ENCODE data around the gene DCLRE1C. TPM values are rescaled to one million over a fixed set of nuclear protein-coding genes. Genes with fewer than 3 reads are reported as not detected.

DCLRE1C gene
- total RNA-seq, 1 donor from 2014 or later = 21.0 TPM

- intact Hi-C loops (cut with micrococcal nuclease) = no loop called here
- no peaks in the 10 kb centered on the region for H3K27me3 Mint-ChIP-seq
- peaks cover 2% of the 10 kb centered on the region for H3K4me1 Mint-ChIP-seq
- no peak overlapping the region for H3K4me3 Mint-ChIP-seq
- no peak for DNase-seq
- H3K27ac Mint-ChIP-seq = no peak overlapping the region
- no peaks in the 10 kb centered on the region for H3K9me3 Mint-ChIP-seq
- peaks cover 47% of the 10 kb centered on the region for H3K36me3 Mint-ChIP-seq (ENCODE audit: low read depth)
Measured at GRCh38 chr10:14860791-14861190, 93.1 kb downstream of the DCLRE1C start.

GRCh38 chr10:14859775-14860174, 94.1 kb downstream of the DCLRE1C start:
- H3K27me3 Mint-ChIP-seq = no peaks in the 10 kb centered on the region
- no peaks in the 10 kb centered on the region for H3K9me3 Mint-ChIP-seq
- no peak overlapping the region for H3K4me3 Mint-ChIP-seq
- intact Hi-C loops (cut with micrococcal nuclease) = no loop called here
- DNase-seq = no peak
- H3K27ac Mint-ChIP-seq = no peak overlapping the region
- no peaks in the 10 kb centered on the region for H3K4me1 Mint-ChIP-seq
- H3K36me3 Mint-ChIP-seq (ENCODE audit: low read depth) = peaks cover 46% of the 10 kb centered on the region

- intact Hi-C loops (cut with micrococcal nuclease) = no loop called here
- no peaks in the 10 kb centered on the region for H3K4me1 Mint-ChIP-seq
- no peaks in the 10 kb centered on the region for H3K27me3 Mint-ChIP-seq
- no peak for DNase-seq
- H3K27ac Mint-ChIP-seq = no peak overlapping the region
- H3K4me3 Mint-ChIP-seq = no peak overlapping the region
- peaks cover 46% of the 10 kb centered on the region for H3K36me3 Mint-ChIP-seq (ENCODE audit: low read depth)
- H3K9me3 Mint-ChIP-seq = no peaks in the 10 kb centered on the region
Measured at GRCh38 chr10:14859043-14859442, 94.9 kb downstream of the DCLRE1C start.

- Mint-ChIP-seq H3K4me1 (no peaks in the 10 kb centered on the region), H3K27me3 (no peaks in the 10 kb centered on the region), H3K27ac (peak overlapping the region; percentile 16), H3K36me3 (ENCODE audit: low read depth) (peaks cover 45% of the 10 kb centered on the region), H3K4me3 (no peak overlapping the region), H3K9me3 (no peaks in the 10 kb centered on the region)
- intact Hi-C loops (cut with micrococcal nuclease) = no loop called here
- DNase-seq = no peak
Measured at GRCh38 chr10:14858338-14858960, 95.4 kb downstream of the DCLRE1C start.

- DNase-seq = no peak
- H3K4me1 Mint-ChIP-seq = no peaks in the 10 kb centered on the region
- no peaks in the 10 kb centered on the region for H3K9me3 Mint-ChIP-seq
- peaks cover 52% of the 10 kb centered on the region for H3K36me3 Mint-ChIP-seq (ENCODE audit: low read depth)
- intact Hi-C loops (cut with micrococcal nuclease) = no loop called here
- H3K27ac Mint-ChIP-seq = no peak overlapping the region
- no peaks in the 10 kb centered on the region for H3K27me3 Mint-ChIP-seq
- H3K4me3 Mint-ChIP-seq = no peak overlapping the region
Measured at GRCh38 chr10:14855453-14855852, 98.4 kb downstream of the DCLRE1C start.

GRCh38 chr10:14852236-14852635, 101.7 kb downstream of the DCLRE1C start:
- Mint-ChIP-seq H3K4me1 (peaks cover 2% of the 10 kb centered on the region), H3K36me3 (ENCODE audit: low read depth) (peaks cover 44% of the 10 kb centered on the region), H3K27ac (no peak overlapping the region)

More at GRCh38 chr10:14852236-14852635, 101.7 kb downstream of the DCLRE1C start:
- Mint-ChIP-seq H3K9me3 (no peaks in the 10 kb centered on the region), H3K4me3 (no peak overlapping the region), H3K27me3 (no peaks in the 10 kb centered on the region)
- no peak for DNase-seq
- intact Hi-C loops (cut with micrococcal nuclease) = no loop called here

Other genes with a start within 250 kb of the DCLRE1C start
- 103 and 113 TPM in 2 replicates for gene FAM107B, start 179.2 kb downstream of the DCLRE1C start, total RNA-seq
- gene CDNF, start 116.1 kb downstream of the DCLRE1C start, total RNA-seq = 0.62 and 0.70 TPM in 2 replicates
- 42.0 and 44.1 TPM in 2 replicates for gene HSPA14, start 115.8 kb downstream of the DCLRE1C start, total RNA-seq
- 28.9 and 30.3 TPM in 2 replicates for gene MSANTD7, start 115.8 kb downstream of the DCLRE1C start, total RNA-seq
- 46.7 and 47.5 TPM in 2 replicates for gene SUV39H2, start 75.2 kb downstream of the DCLRE1C start, total RNA-seq
- not detected in 2 replicates for gene MEIG1, start 5.3 kb upstream of the DCLRE1C start, total RNA-seq
- 0.26 and 0.62 TPM in 2 replicates for gene OLAH, start 89.8 kb upstream of the DCLRE1C start, total RNA-seq
- 1.0 and 1.3 TPM in 2 replicates for gene ACBD7, start 134.7 kb upstream of the DCLRE1C start, total RNA-seq
- gene RPP38, start 143.3 kb upstream of the DCLRE1C start, total RNA-seq = 22.6 and 23.3 TPM in 2 replicates
- 13.7 and 14.1 TPM in 2 replicates for gene NMT2, start 214.6 kb upstream of the DCLRE1C start, total RNA-seq